SK-N-SH (cell line): ENCODE results near the gene SPAG8.
A peak's percentile ranks its signal among the peaks of the same experiment; 100 is the strongest.

Experiments
- CTCF ChIP-seq: fragments of 200-600 bp; sonication (generic); IDR thresholded peaks from 2 replicates; pipeline ENCODE4 v1.6.1; 2017; ENCODE audit warnings: antibody characterized with exemption, mild to moderate bottlenecking, moderate library complexity
- EZH2phosphoT487 ChIP-seq: fragments of 200-600 bp; sonication (generic); IDR thresholded peaks from 2 replicates; pipeline ENCODE4 v1.6.1; 2017; ENCODE audit warnings: low read depth, mixed run types, mild to moderate bottlenecking, antibody characterized with exemption, moderate library complexity, borderline replicate concordance
- GABPA ChIP-seq: IDR thresholded peaks from 2 replicates; pipeline ENCODE4 v1.4.0; 2012; ENCODE audit warnings: low read depth, mild to moderate bottlenecking
- MAX ChIP-seq: IDR thresholded peaks from 2 replicates; pipeline ENCODE4 v1.4.0; 2012; ENCODE audit warnings: low read depth
- POLR2AphosphoS5 ChIP-seq: IDR thresholded peaks from 2 replicates; pipeline ENCODE4 v1.6.1; 2012; ENCODE audit warnings: low read depth, low read length
- TAF1 ChIP-seq: IDR thresholded peaks from 2 replicates; pipeline ENCODE4 v1.6.1; 2012; ENCODE audit warnings: low read depth, mild to moderate bottlenecking, low read length, moderate library complexity, borderline replicate concordance

- TF ChIP-seq POLR2AphosphoS5 (peak; percentile 20; the same call in 1 of the 2 replicates), CTCF (no peak), EZH2phosphoT487 (no peak), MAX (no peak), TAF1 (no peak), GABPA (no peak)
Observed at GRCh38 chr9:35828716-35829083, 16.6 kb upstream of the SPAG8 start, which contains the start of gene FAM221B.
